NOMO-1 treated with dmso at 0.1 percent for 144 hours (cell line): Measurements from ENCODE around the gene C20orf204.

ENCODE experiments used
- DNase-seq: peaks from one replicate; lab custom pipeline; 2025; ENCODE audit not compliant: unreplicated experiment; lab: John Stamatoyannopoulos, UW

Gene C20orf204

GRCh38 chr20:64041040-64041780, 5.2 kb downstream of the C20orf204 start:
- no peak for DNase-seq

GRCh38 chr20:64041781-64042053, 5.7 kb downstream of the C20orf204 start:
- DNase-seq, result no peak

- no peak for DNase-seq
These were observed 6.2 kb downstream of the C20orf204 start for GRCh38 chr20:64042054-64042781.

- no peak for DNase-seq
These were observed 7.8 kb downstream of the C20orf204 start for GRCh38 chr20:64043768-64044167.

- no peak for DNase-seq
These were observed 8.7 kb downstream of the C20orf204 start for GRCh38 chr20:64044484-64045247.

DNA sequence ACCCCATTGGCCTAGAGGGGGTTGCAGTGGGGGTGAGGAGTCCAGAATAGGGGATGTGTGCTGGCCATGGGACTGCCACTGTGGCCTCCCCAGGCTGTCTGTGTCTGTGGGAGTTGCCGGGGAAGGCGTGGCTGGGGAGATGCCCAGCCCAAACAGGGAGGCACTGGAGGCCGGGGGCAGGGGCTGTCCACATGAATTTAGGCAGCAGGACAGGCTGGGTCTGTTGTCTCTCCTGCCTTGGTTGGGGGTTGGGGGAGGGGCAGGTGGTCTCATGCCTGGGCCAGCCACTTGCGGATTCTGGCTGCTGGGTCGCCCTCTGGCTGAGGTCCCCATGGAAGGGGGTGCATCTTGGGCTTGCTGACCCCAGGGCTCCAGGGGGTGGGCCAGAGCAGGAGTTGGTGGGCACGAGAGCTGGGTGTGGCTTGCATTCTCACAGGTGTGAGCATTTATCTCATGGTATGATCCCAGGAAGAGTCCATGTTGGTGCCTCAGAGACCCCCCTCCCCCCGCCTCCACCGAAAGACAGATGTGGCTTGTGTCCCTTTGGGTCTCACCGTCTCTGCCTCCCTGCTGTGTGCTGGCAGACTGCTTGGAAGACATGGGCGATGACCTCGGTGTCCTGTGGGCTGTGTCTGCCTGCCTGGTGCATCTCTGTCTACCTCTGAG, 9.5 kb downstream of the C20orf204 start:
- DNase-seq, result no peak

DNA sequence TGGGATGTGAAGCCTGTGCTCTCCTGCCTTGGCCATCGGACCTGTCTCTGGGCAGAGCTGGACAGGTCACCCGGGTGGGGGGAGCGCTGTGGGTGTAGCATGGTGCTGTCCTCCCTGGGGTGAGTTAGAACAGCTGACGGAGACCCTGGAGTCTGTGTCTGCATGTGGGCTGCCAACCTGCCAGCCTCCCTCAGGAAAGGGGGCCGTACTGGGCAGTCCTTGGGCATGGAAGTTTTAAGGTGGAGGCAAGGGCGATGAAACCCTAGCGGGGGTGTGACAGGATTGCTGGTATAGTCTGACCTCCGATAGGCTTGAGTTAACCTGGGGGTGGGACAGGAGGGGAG, 11.0 kb downstream of the C20orf204 start:
- no peak for DNase-seq

GRCh38 chr20:64047968-64048401, 12.0 kb downstream of the C20orf204 start:
- DNase-seq, result no peak

GRCh38 chr20:64048402-64049044, 12.5 kb downstream of the C20orf204 start:
- DNase-seq, result no peak

- DNase-seq, result no peak
These were observed 13.3 kb downstream of the C20orf204 start, which contains the start of gene SOX18 for GRCh38 chr20:64049060-64049877. Gene SOX18 (minus strand): TSS chr20:64049639. CDS start chr20:64049516, 123 bp downstream.

GRCh38 chr20:64049878-64050260, 13.9 kb downstream of the C20orf204 start:
- no peak for DNase-seq

GRCh38 chr20:64050261-64051032, 14.5 kb downstream of the C20orf204 start:
- DNase-seq, result no peak

DNA sequence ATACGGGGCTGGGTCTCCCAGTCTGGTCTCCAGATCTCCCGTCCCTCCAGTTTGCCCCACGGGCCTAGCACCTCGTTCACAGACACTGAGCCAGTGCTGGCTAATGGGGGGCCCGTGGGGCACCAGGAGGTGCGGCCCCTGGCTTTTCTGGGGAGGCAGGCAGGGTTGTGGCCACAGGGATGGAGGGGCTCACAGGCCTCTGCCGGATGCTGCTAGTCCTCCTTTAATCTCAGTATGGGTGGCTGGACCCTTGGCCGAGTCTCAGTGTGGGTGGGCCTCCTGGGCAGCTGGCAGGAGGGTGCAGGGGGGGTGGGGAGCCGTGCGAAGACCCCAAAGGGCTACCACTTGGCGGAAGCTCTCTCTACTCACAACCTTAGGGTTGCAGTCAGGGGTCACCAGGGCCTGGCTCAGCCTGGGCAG, 15.1 kb downstream of the C20orf204 start:
- no peak for DNase-seq

DNA sequence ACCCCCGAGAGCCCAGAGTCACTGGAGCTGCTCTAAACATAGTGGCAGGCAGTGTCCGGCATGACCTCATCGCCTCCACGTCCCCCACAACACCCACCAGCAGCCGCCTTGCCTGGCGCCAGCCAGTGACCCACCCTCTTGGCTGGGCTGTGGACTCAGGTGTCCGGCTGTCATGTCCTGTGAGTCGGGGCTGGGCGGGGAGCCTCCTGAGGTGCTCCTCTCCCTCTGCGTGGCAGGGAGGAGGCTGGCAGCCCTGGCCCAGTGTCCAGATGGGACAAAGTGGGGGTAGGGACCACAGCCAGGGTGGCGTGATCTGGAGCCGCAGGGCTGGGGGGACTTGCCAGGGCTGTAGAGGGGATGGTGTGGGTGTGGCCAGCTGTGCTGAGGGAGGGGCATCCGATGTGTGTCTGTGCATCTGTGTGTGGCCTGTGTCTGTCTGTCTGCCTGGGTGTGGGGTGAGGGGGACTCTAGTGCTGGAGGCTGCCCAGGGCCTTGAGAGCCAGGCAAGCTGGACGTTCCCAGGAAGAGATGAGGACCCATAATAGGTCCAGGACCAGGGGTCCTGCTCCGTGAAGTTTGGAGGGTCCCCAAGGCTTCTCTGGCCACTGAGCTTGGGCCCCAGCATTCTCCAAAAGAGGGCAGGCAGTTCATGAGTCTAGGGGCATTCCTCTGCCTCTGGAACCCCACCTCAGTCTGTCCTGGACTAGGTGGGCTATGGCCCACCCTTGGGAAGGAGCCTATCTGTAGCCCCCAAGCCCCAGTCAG, 15.8 kb downstream of the C20orf204 start:
- DNase-seq, result no peak

DNA sequence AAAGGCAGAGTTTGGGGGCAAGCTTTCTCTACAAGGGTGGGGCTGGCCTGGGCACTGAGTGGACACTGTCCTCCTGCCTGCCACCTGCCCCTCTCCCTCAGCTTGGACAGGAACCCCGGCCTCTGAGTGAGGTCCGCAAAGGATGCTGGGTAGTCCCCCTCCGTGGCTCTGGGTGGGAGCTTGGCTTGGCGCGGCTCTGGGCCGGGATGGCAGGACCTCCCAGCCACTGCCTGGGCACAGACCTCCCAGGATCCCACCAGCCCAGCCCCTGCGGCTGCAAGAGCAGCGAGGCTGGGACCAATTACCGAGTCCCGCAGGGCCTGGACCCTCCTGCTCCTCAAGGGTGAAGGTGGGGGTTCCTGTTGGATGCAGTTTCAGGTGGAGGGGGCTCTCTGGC, 16.3 kb downstream of the C20orf204 start:
- DNase-seq, result no peak

DNA sequence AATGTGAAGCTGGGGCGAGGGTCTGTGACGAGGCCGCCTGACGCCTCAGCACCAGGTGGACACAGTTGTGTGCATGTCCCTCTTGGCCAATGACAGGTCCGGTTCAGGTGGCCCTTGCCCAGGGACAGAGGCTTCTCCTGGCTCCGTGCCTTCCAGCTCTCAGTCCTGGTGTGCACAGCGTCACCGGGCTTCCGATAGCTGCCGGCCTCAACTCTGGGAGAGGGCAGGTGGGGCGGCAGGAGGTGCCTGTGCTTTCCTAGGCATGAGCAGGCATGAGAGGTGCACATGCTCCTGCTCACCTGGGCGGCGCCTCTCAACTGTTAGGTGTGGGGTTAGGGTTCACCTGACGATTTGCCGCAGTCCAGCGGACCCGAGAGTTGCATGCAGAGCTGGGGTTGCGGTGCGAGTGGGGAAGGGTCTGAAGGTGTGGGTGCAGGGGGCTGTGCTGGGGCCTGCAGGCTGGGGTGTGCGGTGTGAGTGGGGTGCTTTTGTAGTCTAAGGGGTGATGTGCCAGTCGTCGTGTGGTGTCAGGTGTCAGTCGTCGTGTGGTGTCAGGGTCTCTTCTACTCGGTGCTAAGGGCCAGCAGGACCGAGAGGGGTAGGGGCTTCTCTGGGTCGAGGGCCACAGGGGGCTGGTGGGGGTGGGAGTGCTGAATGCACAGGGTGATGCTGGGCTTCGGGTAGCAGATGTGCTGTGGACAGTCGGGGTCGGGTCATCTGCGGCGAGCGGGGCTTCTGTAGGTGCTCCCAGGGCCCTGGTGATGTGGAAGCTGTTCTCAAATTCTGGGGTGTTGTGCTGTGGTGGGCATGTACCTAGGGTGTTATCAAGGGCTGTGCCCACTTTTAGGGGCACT, 17.2 kb downstream of the C20orf204 start:
- no peak for DNase-seq

- DNase-seq, result no peak
These were observed 18.1 kb downstream of the C20orf204 start for GRCh38 chr20:64053841-64054661.
